ENCODE data around the gene PLXNA2. TPM values are rescaled to one million over a fixed set of nuclear protein-coding genes. Genes with fewer than 3 reads are reported as not detected.

Gene PLXNA2
- polyA plus RNA-seq, 1 of the 3 experiments (the other 2 are of a cell fraction), result 8.5 TPM

DNA sequence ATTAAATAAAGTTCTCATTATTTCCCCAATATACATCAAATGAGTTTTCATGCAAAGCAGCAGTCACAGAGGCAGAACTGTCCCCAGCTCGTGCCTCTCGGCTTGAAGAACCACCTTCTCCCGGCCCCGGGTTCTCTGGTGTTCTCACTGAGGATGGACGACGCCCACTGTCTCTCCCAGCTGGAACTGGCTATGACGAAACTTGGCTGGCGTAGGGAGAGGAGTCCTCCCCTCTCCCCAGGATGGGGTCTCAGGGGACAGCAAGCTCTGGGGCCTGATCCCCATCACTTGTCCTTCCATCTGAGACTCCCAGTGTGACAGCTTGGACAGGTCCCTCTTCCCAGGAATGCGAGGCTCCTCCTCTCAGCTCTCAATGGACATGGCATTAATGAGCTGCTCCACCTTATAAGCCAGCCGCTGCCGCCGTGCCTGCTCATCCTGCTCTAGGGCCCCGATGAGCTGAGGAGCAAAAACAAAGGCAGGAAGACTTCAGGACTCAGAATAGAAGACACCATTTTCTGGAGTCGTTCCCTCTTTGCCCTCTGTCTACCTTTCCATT, 217.2 kb downstream of the PLXNA2 start:
- Histone ChIP-seq H3K4me1 (ENCODE audit: control insufficient read depth in 1 of 2, insufficient read depth in 2 of 2, low read depth in 1 of 2, low read length in 1 of 2) (peaks cover 11 to 19% of the 10 kb centered on the region in 2 experiments), H2AFZ (ENCODE audit: low read depth) (no peak overlapping the region), H3K27me3 (ENCODE audit: insufficient read depth) (no peaks in the 10 kb centered on the region), H3K4me2 (no peak overlapping the region), H3K36me3 (replicated peaks in 1 of 2; ENCODE audit: control insufficient read depth in 1 of 2, insufficient read depth in 2 of 2, low read length in 1 of 2) (peaks cover 26 to 38% of the 10 kb centered on the region in 2 experiments), H3F3A (replicated peaks; ENCODE audit: insufficient read depth) (peaks cover 14% of the 10 kb centered on the region), H3K9me3 (no peaks in the 10 kb centered on the region), H3K9ac (no peak overlapping the region), H3K27ac (ENCODE audit: low read depth in 2 of 2, low read length in 1 of 2) (no peak overlapping the region), H3K9me2 (no peaks in the 10 kb centered on the region), H3K4me3 (ENCODE audit: low read depth in 2 of 2, low read length in 1 of 2) (no peak overlapping the region), H3K79me2 (ENCODE audit: insufficient read depth) (no peaks in the 10 kb centered on the region), H4K20me1 (ENCODE audit: insufficient read depth) (no peaks in the 10 kb centered on the region)
- CTCF ChIA-PET, result interaction anchor here (1.0 to 22.2 kb wide), 11 partner anchors 10 to 1180 kb away, joined by 3 to 579 read pairs (median 5); partner anchors contain the start of gene PLXNA2
- POLR2A ChIA-PET, result interaction anchor here (1.2 kb wide), 1 partner anchor 61 kb away, joined by 3 read pairs; no protein-coding TSS in a partner anchor
- 93% methylated on average over 14 of the region's 14 CpGs for WGBS (ENCODE audit: low lambda C conversion rate)
- DNase-seq, result no peak
- TF ChIP-seq TAF1 (IDR thresholded peaks at IDR 0.05; ENCODE audit: borderline replicate concordance, low read depth, low read length) (no peak), SMC3 (IDR thresholded peaks at IDR 0.05; ENCODE audit: low read depth, low read length) (no peak), TEAD4 (IDR thresholded peaks at IDR 0.05; ENCODE audit: borderline replicate concordance, insufficient read depth) (no peak), ELF1 (IDR thresholded peaks at IDR 0.05) (no peak), NRF1 (IDR thresholded peaks at IDR 0.05; ENCODE audit: low read depth, low read length) (no peak)

DNA sequence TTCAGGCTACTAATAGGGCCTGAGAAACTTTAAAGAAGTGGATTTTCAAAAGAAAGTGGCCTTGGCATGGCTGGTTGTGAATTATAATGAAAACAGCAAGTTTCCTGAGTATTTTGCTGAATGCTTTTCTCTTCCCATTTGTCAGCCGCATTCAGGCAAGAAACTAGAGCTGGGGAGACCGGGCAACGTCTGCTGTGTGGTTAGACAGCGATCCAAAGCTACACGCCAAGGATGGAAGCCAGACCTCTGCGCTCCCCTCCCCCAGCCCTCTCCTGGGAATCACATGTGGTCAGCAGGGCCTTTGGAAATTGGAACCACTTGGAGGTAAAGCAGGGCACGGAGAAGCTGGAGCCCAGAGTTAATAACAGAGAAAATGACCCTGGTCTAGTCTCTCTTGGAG, 219.2 kb downstream of the PLXNA2 start:
- 90% methylated on average over 7 of the region's 7 CpGs for WGBS (ENCODE audit: low lambda C conversion rate)

DNA sequence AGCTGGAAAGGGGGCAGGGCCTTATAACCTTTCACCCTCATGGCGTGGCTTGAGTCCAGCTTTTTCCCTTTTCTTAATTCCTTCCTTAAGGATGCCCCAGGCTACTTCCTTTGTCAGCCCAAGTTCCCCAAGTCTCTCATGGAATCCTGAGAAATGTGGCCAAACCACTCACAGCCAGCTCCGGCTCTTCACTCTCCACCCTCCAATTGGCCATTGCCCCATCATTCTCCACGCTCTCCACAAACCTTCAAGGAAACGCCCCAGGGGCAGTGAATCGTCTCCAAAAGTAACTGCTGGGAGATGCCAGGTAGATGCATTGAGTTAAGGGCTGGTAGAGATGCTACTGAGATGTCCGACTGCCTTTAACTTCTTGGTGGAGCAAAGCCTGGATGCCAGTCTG, 219.8 kb downstream of the PLXNA2 start:
- CTCF ChIA-PET, result interaction anchor here (0.6 to 22.2 kb wide), 14 partner anchors 11 to 1223 kb away, joined by 3 to 579 read pairs (median 6); partner anchors contain the start of gene PLXNA2
- TF ChIP-seq GATA2 (CRISPR knock-in tag; IDR thresholded peaks at IDR 0.05), result no peak
- TF ChIP-seq YY1 (IDR thresholded peaks at IDR 0.05; ENCODE audit: low read depth), result no peak
- TF ChIP-seq FOXJ3 (CRISPR knock-in tag; IDR thresholded peaks at IDR 0.05), result no peak
- TF ChIP-seq, protein P1, sequence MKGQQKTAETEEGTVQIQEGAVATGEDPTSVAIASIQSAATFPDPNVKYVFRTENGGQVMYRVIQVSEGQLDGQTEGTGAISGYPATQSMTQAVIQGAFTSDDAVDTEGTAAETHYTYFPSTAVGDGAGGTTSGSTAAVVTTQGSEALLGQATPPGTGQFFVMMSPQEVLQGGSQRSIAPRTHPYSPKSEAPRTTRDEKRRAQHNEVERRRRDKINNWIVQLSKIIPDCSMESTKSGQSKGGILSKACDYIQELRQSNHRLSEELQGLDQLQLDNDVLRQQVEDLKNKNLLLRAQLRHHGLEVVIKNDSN (IDR thresholded peaks at IDR 0.05; ENCODE audit: borderline replicate concordance, low read depth), result no peak
- TF ChIP-seq EP300 (IDR thresholded peaks at IDR 0.05; ENCODE audit: borderline replicate concordance in 1 of 2, low read depth in 1 of 2, low read length in 1 of 2), result no peak
- no peak for TF ChIP-seq RXRA (IDR thresholded peaks at IDR 0.05; ENCODE audit: borderline replicate concordance, low read depth)
- TF ChIP-seq, protein P2, sequence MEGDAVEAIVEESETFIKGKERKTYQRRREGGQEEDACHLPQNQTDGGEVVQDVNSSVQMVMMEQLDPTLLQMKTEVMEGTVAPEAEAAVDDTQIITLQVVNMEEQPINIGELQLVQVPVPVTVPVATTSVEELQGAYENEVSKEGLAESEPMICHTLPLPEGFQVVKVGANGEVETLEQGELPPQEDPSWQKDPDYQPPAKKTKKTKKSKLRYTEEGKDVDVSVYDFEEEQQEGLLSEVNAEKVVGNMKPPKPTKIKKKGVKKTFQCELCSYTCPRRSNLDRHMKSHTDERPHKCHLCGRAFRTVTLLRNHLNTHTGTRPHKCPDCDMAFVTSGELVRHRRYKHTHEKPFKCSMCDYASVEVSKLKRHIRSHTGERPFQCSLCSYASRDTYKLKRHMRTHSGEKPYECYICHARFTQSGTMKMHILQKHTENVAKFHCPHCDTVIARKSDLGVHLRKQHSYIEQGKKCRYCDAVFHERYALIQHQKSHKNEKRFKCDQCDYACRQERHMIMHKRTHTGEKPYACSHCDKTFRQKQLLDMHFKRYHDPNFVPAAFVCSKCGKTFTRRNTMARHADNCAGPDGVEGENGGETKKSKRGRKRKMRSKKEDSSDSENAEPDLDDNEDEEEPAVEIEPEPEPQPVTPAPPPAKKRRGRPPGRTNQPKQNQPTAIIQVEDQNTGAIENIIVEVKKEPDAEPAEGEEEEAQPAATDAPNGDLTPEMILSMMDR (IDR thresholded peaks at IDR 0.05), result no peak
- no peak for TF ChIP-seq JUND (IDR thresholded peaks at IDR 0.05)
- TF ChIP-seq, protein P3, sequence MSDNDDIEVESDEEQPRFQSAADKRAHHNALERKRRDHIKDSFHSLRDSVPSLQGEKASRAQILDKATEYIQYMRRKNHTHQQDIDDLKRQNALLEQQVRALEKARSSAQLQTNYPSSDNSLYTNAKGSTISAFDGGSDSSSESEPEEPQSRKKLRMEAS (IDR thresholded peaks at IDR 0.05; ENCODE audit: low read depth), result no peak
- TF ChIP-seq FOXM1 (IDR thresholded peaks at IDR 0.05; ENCODE audit: low read depth), result no peak

More for the DNA sequence above, 219.2 kb downstream of the PLXNA2 start:
- Histone ChIP-seq H2AFZ (ENCODE audit: low read depth) (no peak overlapping the region), H3K27me3 (ENCODE audit: insufficient read depth) (no peaks in the 10 kb centered on the region), H3K4me1 (ENCODE audit: control insufficient read depth in 1 of 2, insufficient read depth in 2 of 2, low read depth in 1 of 2, low read length in 1 of 2) (peaks cover 10 to 11% of the 10 kb centered on the region in 2 experiments), H3K4me2 (no peak overlapping the region), H3K4me3 (ENCODE audit: low read depth in 2 of 2, low read length in 1 of 2) (no peak overlapping the region), H3K27ac (ENCODE audit: low read depth in 2 of 2, low read length in 1 of 2) (no peak overlapping the region), H3K9ac (no peak overlapping the region), H3K9me3 (no peaks in the 10 kb centered on the region), H3K79me2 (ENCODE audit: insufficient read depth) (no peaks in the 10 kb centered on the region), H3F3A (replicated peaks; ENCODE audit: insufficient read depth) (peaks cover 21% of the 10 kb centered on the region), H4K20me1 (ENCODE audit: insufficient read depth) (no peaks in the 10 kb centered on the region), H3K36me3 (replicated peaks in 1 of 2; ENCODE audit: control insufficient read depth in 1 of 2, insufficient read depth in 2 of 2, low read length in 1 of 2) (peaks cover 23 to 34% of the 10 kb centered on the region in 2 experiments), H3K9me2 (no peaks in the 10 kb centered on the region)
- POLR2A ChIA-PET, result no interaction called here
- DNase-seq, result no peak
- CTCF ChIA-PET, result interaction anchor here (0.6 to 22.2 kb wide), 16 partner anchors 11 to 1489 kb away, joined by 3 to 579 read pairs (median 4); partner anchors contain the start of gene PLXNA2
- TF ChIP-seq, protein P4, sequence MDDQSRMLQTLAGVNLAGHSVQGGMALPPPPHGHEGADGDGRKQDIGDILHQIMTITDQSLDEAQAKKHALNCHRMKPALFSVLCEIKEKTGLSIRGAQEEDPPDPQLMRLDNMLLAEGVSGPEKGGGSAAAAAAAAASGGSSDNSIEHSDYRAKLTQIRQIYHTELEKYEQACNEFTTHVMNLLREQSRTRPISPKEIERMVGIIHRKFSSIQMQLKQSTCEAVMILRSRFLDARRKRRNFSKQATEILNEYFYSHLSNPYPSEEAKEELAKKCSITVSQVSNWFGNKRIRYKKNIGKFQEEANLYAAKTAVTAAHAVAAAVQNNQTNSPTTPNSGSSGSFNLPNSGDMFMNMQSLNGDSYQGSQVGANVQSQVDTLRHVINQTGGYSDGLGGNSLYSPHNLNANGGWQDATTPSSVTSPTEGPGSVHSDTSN (IDR thresholded peaks at IDR 0.05), result no peak
- TF ChIP-seq, protein P1 (IDR thresholded peaks at IDR 0.05; ENCODE audit: borderline replicate concordance, low read depth), result no peak

More for the DNA sequence above, 219.8 kb downstream of the PLXNA2 start:
- no peak overlapping the region for H3K9ac ChIP-seq
- no peak overlapping the region for H3K4me2 ChIP-seq
- POLR2A ChIA-PET, result no interaction called here
- no peaks in the 10 kb centered on the region for H3K9me2 ChIP-seq
- no peaks in the 10 kb centered on the region for H3K79me2 ChIP-seq (ENCODE audit: insufficient read depth)
- peaks cover 23 to 34% of the 10 kb centered on the region in 2 experiments for H3K36me3 ChIP-seq (replicated peaks in 1 of 2; ENCODE audit: control insufficient read depth in 1 of 2, insufficient read depth in 2 of 2, low read length in 1 of 2)
- DNase-seq, result no peak
- WGBS (ENCODE audit: low lambda C conversion rate), result 92% methylated on average over 6 of the region's 6 CpGs
- peaks cover 16% of the 10 kb centered on the region for H3F3A ChIP-seq (replicated peaks; ENCODE audit: insufficient read depth)
- H3K4me1 ChIP-seq (ENCODE audit: control insufficient read depth in 1 of 2, insufficient read depth in 2 of 2, low read depth in 1 of 2, low read length in 1 of 2), result peaks cover 4 to 11% of the 10 kb centered on the region in 2 experiments; a peak in 3 of 4 replicates
- no peaks in the 10 kb centered on the region for H3K9me3 ChIP-seq
- no peak overlapping the region for H3K27ac ChIP-seq (ENCODE audit: low read depth in 2 of 2, low read length in 1 of 2)
- H3K4me3 ChIP-seq (ENCODE audit: low read depth in 2 of 2, low read length in 1 of 2), result no peak overlapping the region
- no peaks in the 10 kb centered on the region for H3K27me3 ChIP-seq (ENCODE audit: insufficient read depth)
- H4K20me1 ChIP-seq (ENCODE audit: insufficient read depth), result no peaks in the 10 kb centered on the region
- no peak overlapping the region for H2AFZ ChIP-seq (ENCODE audit: low read depth)

Data from SK-N-SH (cell line).